ENCODE measurements around the gene CHADL.
A peak's percentile ranks its signal among the peaks of the same experiment; 100 is the strongest.

CHADL gene

DNA sequence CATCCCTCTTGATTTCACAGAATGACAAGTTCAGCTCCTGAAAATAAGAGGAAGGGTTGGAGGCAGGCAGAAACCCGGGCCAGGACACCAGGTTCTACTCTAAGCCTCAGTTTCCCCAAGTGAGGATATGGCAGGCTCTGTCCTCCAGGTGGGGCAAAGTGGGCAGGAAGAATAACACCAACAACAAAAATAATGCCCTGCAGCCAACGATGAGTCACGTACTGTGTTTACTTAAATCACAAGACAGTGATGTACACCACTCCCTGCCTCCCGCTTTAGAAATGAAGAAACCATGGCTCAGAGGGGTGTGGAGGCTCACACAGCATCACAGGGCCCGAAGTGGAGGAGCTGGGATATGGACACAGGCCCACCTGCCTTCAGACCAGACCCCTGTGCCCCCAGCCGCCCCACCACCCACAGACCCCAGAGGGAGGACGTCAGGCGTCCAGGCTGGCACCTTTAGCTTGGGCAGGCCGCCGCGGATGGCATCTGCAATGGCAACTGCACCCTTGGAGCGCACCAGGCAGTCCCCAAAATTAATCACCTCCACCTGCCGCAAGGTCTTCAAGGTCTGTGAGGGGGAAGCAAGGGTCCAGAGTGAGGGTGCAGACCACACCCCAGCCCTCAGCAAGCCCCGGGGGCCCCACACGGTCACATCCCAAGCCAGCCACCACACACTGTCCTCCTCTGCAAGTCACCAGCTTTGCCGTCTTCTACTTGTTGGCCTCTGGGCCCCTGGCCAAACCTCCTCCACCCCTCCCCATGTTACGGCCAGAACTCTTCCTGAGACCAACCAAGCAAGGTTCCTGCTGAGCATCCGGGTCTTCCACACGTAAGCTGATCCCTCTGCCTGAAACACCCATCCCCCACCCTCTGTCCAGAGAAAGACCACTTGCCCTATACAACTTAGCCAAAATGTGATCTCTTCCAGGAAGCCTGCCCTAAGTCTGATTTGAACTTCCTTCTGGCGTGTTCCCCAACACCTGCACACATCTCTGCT lies 15.8 kb upstream of the CHADL start:
- no peak for DNase-seq (ENCODE audit: low read depth)

DNA sequence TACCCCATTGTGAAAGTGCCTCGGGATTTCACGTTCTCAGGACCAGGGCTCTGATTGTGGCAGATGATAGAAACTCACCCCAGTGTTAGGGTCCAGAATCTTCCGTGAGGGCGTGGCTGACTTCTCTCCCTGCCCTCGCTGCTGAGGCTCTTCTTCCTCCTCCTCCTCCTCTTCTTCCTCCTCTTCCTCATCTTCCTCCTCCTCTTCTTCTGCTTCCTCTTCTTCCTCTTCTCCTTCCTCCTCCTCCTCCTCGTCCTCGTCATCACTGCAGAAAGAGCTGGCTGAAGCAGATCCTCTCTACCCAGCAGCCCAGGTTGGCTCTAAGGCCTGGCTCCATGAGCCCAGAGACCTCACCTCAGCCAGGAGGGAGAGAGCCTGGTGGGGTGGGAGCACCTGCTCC lies 13.5 kb upstream of the CHADL start:
- DNase-seq (ENCODE audit: low read depth), result no peak

DNA sequence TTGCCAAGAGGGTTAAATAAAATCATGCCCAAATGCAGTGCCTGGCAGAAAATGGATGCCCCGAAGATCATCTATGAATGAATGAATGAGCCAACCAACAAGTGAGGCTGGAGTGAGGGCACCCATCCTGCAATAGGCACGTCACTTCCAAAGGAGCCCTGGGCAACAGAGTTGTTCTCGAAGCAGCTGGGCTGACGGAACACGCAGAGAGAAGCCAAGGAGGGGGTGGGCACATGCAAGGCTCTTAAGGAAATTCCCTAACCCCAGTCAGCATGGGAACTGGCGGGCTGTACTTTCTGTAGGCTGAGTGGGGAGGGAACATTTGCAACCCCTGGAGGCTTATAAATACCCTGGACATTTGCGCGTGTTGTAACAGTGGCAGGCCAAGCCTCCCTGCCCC lies 11.6 kb upstream of the CHADL start:
- DNase-seq (ENCODE audit: low read depth), result no peak

DNA sequence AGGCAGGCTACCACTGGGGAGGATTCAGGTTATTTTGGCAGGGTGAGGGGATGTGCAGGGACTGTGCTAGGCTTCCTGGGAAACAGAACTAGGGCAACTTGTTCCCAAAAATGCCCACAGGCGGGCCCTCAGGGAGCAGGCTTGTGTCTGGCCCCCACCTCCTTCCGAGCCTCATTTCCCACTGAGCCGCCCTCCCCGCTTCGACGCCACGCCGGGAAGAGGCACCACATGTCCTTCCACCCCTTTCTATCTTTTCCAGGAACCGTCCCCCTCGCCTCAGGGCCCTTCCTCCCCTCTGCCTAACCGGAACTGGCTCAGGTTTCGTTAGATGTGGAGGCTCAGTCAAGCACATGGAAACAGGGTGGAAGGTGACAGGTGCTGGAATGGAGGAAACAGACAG lies 9.4 kb upstream of the CHADL start:
- DNase-seq (ENCODE audit: low read depth), result no peak

DNA sequence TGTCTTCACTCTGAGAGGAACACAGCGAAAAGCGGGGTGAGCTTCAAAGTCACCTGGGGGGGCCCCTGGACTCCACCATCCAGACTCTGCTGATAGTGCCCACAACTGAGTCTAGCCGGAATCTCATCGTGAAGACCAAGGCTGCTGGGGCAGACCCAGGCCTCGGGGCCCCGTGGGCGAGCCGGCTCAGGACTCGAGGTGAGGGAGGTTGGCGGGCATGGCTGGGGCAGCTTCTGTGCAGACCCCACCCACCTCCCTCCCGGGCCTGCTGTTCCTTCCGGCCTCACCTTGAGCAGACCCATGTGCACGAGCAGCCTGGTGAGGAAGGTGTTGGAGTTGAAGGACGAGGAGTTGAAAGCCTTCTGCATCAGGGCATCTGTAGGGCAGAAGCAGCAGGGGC lies 8.7 kb upstream of the CHADL start:
- no peak for DNase-seq (ENCODE audit: low read depth)

DNA sequence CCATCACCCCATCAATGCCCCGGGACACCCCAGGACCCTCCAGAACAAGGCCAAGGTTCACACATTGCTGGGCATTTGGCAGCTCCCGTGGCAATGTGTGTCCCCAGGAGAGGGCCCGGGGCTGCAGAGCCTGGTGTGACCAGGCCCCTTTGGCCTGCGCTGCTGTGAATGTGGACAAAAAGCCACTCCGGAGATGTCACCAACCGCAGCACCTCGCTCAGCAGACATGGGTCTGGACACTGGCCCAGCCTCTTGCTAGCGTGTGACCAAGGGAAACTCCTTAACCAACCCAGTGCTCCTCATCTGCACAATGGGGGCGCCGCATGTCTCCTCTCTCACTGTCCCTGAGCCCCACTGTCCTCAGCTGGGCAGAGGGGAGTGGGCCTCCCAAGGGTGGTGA lies 8.0 kb upstream of the CHADL start:
- DNase-seq (ENCODE audit: low read depth), result no peak

DNA sequence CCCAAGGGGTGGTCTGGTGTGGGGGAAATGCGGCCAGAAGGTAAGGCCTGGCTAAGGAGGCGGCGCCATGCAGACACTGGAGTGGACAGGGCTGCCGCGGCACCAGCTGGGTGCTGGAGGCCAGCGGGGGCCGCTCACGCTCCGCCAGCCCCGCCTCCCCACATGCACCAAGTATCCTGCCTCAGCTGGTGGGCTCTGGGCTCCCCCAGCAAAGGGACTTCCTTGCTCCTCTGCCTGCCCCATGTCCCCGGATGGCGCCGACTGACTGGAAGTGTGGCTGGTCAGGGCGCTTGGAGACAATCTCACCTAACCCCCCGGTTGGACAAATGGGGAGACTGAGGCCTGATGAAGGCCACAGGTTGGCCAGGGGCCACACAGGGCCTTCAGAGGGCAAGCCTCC lies 7.6 kb upstream of the CHADL start:
- no peak for DNase-seq (ENCODE audit: low read depth)

DNA sequence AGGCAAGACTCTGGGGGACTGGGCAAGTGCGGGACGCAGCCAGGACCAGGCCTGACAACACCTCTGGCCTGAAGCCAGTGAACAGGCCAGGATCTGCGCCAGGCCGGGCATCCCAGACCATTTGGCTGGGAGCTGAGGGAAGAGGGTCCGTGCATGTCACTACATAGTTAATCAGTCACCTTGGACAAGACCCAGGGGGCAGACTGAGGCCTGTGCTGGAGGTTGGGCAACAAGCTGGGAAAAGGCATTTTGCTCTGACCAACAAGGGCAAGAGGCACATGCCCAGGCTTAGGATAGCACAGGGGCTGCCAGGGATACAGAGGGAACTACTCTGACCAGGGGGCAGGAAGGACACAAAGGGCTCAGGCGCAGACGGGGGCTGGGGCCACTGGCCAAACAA lies 7.0 kb upstream of the CHADL start:
- no peak for DNase-seq (ENCODE audit: low read depth)

DNA sequence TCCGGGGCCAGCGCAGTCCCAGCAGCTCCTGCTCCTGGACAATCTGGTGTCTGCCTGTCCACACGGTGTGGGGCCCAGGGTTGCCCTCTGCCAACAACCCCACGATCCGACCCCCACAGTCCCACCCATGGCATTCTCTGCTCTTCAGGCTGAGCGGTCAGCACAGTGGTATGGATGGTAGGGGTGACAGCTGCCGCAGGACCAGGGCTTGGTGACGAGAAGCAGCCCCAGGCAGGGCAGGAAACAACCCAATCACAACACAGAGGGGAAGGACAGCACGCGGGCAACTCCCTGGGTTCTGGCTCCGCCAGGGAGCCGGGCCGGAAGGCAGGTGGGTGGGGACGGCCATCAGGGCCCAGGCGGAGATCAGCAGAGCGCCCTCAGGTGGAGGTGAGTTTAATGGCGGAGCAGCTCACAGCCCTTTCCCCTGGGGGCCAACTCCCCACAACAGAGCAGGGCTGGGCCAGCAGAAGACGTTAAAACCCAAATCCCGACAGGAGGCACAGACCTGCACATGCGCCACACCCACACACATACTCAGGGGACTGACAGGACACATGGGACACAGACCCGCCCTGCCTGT lies 5.3 kb upstream of the CHADL start:
- DNase-seq (ENCODE audit: low read depth), result no peak

DNA sequence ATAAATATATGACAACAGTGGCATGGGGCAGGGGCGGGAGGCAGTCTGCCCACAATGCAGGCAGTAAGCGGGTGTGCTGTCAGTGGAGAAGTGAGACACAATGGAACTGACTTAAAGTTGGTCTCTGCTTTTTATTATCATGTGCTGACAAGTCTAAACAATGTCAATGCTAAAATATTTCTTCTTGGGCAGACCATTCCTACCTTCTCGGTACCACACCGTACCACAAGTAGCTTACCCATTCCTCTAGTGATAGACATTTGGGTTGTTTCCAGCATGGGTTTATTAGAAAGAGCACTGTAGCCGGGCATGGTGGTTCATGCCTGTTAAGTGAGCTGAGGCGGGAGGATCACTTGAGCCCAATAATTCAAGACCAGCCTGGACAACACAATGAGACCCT lies 2.6 kb upstream of the CHADL start:
- no peak for DNase-seq (ENCODE audit: low read depth)

DNA sequence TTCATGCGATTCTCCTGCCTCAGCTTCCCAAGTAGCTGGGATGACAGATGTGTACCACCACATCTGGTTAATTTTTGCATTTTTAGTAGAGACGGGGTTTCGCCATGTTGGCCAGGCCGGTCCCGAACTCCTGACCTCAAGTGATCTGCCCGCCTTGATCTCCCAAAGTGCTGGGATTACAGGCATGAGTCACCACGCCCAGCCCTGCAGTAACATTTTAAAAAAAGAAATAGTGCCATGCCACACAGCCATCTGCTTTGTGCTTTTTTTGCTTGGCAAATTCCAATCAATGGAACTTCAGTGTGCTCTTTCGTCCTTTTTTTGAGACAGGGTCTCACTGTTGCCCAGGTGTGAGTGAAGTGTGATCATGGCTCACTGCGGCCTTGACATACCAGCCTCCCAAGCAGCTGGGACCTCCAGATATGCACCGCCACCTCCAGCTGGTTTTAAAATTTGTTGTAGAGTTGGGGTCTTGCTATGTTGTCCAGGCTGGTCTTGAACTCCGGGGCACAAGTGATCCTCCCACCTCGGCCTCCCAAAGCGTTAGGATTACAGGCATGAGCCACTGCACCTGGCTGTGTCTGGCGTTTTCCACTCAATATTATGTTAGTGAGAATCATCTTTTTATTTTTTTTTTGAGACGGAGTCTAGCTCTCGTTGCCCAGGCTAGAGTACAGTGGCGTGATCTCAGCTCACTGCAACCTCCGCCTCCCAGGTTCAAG lies 1.8 kb upstream of the CHADL start:
- no peak for DNase-seq (ENCODE audit: low read depth)

DNA sequence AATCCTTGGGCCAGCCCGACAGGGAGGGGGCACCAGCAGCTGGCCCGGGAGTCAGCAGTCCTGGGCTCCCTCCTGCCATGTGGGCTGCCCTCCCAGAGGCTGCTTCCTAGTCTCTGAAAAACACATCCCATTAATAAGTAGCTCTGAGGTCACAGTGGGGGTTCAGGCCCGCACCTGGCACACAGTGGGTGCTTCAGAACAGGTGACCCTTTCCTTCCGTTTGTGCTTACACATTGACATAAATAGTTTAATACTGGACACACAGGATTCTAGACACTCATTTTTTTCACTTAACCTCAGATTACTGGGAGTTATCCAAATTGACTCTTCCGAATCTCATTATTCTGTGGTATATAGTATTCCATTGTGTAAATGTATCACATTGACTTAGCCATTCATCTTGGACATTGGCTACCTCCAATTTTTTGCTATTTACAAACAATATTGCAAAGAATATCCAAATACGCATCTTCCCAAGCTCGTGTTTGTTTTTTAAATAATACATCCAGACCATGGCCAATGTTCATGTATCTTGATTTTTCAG lies 474 bp upstream of the CHADL start:
- no peak for DNase-seq (ENCODE audit: low read depth)

DNA sequence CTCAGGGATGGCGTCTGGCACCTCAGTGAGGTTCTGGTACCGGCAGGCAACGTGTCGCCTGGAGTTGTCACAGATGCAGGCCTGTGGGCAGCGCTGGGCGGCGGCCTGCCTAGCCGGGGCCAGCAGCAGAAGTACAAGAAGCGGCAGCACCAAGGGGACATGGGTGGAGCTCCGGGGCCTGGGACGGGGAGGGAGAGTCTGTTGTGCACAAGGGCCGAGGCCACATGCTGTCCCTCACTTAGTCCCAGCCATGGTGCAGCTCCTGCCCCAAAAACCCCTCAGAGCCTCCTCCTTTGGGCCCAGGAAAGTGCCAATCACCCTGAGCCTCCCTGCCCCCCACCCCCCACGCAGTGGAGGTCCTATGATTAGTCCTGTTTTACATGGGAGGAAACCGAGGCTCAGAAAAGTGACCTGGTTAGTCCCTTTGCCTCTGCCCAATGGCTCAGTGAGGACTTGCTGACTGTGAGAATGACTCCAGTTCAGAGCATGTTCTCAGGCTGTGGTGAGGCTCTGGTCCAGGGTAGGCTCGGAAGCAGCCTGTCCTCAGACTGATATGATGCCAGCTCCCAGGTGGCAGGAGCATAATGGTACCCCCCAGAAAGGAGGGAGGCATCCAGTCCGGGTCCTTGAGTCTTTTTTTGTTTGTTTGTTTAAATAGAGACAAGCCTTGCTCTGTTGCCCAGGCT lies 1.1 kb downstream of the CHADL start:
- DNase-seq (ENCODE audit: low read depth), result no peak

DNA sequence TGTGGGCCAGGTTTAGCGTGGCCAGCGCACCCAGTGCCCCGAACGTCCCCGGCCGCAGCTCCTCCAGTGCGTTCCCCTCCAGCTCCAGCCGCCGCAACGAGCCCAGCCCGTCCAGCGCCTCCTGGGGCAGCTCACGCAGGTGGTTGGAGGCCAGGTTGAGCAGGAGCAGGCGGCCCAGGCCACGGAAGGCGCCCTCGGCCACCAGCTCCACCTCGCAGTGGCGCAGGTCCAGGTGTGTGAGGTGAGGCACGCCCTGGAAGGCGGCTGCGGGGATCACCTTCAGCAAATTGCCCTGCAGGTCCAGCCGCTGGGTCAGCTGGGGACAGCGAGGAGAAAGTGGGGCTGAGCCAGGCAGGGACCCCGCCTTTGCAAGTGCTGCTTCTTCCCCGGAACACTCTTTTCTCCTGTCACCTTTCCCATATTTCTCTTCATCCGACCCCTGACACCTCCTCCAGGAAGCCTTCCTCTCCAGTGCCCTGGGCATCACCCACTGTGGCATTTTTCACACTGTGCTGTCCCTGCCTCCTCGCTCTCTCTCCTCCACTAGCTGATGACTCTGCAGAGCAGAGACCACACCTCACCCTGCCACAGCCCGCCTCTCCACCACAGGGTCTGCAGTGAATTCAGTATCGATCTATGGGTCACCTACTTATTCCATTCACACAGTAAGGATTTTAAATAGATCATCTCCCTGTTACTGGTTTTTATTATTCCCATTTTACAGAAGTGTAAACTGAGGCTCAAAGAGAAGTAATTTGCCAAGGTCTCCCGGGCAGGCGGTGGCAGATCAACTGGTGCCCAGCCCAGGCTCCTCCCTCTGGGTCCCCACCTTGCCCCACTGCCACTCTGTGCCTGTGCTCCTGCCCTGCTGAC lies 1.9 kb downstream of the CHADL start:
- DNase-seq (ENCODE audit: low read depth), result no peak

DNA sequence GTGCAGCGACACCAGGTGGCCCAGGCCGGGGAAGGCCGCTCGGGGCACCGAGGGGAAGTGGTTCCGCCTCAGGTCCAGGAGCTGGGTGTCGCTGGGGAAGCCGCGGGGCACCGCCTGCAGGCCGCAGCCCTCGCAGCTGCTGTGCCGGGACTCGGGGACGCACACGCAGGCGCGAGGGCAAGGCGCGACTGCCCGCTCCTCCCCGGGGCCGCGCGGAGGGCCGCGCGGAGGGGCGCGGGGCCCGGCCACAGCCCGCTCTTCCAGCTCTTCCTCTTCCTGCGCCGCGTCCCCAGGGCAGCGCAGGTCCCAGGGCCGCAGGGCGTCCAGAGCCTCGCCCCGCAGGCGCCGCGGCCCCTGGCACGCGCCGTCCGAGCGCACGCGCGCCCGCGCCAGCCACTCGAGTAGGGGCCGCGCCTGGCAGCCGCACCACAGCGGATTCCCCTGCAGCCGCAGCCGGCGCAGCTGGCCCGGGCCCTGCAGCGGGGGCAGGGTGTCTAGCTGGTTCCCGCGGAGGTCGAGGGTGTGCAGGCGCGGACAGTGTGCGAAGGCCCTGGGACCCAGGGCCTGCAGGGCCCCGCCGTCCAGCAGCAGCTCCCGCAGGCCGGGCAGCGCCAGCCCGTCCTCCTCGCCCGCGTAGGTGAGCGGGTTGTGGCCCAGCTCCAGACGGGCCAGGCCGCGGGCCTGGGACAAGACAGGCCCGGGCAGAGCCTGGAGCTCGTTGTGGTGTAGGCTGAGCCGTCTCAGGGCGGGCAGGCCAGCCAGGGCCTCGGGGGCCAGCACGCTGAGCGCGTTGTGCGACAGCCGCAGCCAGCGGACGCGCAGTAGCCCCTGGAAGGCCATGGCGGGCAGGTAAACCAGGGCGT lies 2.8 kb downstream of the CHADL start:
- DNase-seq (ENCODE audit: low read depth), result peak; percentile 60

DNA sequence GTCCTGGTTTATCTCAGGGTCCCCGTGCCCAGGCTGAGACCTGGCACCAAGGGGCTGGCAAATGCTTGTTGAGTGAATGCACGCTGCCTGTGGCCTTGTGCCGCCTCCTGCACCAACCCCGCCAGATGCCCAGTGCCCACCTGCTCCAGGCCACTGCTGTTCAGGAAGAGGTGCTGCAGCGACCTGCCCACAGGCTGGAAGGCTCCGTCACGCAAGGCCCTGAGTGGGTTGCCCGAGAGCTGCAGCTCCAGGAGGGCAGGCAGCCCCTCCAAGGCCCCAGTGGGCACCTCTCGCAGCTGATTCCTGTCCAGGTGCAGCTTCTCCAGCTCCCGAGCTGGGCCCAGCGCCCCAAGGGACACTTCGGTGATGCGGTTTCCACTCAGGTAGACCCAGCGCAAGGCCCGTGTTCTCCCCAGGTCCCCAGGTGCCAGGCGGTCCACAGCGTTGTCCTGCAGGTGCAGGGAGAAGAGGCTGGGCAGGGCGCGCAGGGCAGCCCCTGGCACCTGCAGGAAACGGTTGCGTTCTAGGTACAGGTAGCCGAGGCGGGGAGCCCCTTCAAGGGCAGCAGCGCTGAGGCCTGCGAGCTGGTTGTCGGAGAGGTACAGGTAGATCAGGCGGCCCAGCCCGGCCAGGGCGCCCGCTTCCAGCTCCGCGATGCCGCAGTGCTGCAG lies 3.6 kb downstream of the CHADL start:
- DNase-seq (ENCODE audit: low read depth), result no peak

DNA sequence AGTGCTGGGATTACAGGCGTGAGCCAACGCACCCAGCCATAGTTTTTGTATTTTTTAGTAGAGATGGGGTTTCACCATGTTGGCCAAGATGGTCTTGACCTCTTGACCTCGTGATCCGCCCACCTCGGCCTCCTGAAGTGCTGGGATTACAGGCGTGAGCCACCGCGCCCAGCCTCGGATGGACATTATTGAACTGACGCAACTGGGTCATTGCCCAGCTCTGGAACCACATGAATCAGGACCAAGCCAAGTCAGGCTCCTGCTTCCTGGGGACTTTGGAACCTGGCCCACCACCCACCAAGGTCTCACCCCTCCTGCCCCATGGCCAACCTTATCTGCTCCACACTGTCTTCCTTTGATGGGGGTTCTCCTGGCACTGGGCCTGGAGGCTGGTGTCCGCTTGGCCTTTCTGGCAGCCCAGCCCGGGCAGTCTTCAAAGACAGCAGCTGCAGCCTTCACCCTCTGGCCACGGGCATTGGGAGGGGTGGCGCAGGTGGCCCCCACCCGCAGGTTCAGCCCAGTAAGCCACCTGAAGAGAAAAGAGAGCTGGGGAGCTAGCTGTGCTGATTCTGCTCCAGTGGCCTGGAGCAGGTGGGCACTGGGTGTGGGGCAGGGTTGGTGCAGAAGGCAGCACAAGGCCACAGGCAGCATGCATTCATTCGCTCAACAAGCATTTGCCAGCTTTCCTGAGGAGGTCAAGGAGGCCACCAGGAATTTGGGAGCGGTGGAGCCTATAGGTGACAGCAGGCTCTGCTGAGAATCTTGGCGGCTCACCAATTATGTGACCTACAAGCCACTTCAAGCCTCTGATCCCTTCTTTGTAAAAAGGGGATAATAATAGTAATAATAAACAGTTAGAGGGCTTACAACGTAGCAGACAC lies 5.7 kb downstream of the CHADL start:
- no peak for DNase-seq (ENCODE audit: low read depth)

DNA sequence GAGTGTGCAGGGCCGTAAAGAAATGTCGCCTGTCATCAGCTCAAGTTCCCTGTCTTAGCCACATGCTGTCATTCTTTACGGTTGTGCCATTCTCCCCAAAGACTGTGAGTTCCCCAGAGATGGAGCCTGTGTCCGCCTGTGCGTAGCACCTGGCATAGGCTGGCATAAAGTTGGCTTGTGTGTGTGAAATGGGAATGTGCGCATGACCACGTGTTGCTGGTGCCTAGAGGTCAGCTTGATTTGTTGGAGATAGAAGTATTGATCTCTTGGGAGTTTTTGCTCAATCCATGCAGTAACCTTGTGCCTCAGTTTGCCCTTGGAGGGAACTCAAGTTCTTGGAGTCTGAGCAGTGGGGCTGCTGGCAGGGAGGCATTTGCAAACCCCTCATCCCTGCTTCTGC lies 9.4 kb downstream of the CHADL start:
- DNase-seq (ENCODE audit: low read depth), result no peak

DNA sequence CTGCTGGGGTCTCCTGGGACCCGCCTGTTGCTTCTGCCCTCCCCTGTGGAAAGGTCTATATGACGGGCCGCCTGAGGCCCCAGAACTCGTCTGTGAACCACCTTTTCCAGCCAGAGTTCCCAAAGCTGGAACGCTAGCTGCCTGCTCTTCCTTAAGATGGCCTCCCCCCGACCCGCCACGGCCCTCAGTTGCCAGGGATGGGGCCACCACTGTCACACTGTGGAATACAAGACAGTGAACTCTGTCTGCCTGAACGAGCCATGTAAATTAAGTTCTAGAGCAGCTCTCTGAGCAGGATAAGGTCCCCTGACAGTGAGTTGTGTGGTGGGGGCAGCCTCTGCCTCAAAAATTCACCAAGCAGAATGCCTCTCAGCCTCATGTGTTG lies 10.3 kb downstream of the CHADL start:
- no peak for DNase-seq (ENCODE audit: low read depth)
